K562 (cell line): ENCODE results near the gene SLC25A10. TPM values are rescaled to one million over a fixed set of nuclear protein-coding genes. Genes with fewer than 3 reads are reported as not detected.

Experiments used
- ETS2 ChIP-seq: IDR thresholded peaks from 2 replicates; pipeline ENCODE4 v1.6.1; 2016; ENCODE audit warnings: borderline replicate concordance, missing genetic modification characterization, mild to moderate bottlenecking, moderate library complexity, missing compliant biosample characterization; ENCODE audit not compliant: poor library complexity, severe bottlenecking
- GABPA ChIP-seq: fragments of 200-800 bp; sonication (Bioruptor generic); conservative IDR thresholded peaks from 2 replicates; pipeline ENCODE4 v1.6.1; 2016; ENCODE audit warnings: low read depth, missing genetic modification characterization, missing compliant biosample characterization
- KDM4B ChIP-seq, 2 experiments: fragments of 450-650 bp in 1 of 2; sonication (generic) in 1 of 2; IDR thresholded peaks; 2 replicates each; pipeline ENCODE4 v1.6.1; 2016 to 2017; ENCODE audit warnings: borderline replicate concordance in 2 of 2, antibody characterized with exemption in 1 of 2, low read depth in 1 of 2, mild to moderate bottlenecking in 1 of 2
- PHF20 ChIP-seq: fragments of 450-650 bp; IDR thresholded peaks from 2 replicates; pipeline ENCODE4 v1.6.1; 2018; ENCODE audit not compliant: partially characterized antibody
- RBM22 ChIP-seq: fragments of 200-400 bp; formaldehyde crosslinking; IDR thresholded peaks from 2 replicates; pipeline ENCODE4 v1.6.1; 2018; ENCODE audit warnings: low read length, low read depth; ENCODE audit not compliant: poor library complexity, severe bottlenecking
- RBM25 ChIP-seq: fragments of 200-400 bp; formaldehyde crosslinking; IDR thresholded peaks from 2 replicates; pipeline ENCODE4 v1.6.1; 2018; ENCODE audit warnings: low read length, low read depth, moderate library complexity; ENCODE audit not compliant: severe bottlenecking
- RNF2 ChIP-seq: sonication (generic); IDR thresholded peaks from 2 replicates; pipeline ENCODE4 v1.6.1; 2016
- SMC3 ChIP-seq: conservative IDR thresholded peaks from 2 replicates; pipeline ENCODE4 v1.6.1; 2011; ENCODE audit warnings: low read depth, low read length, improper control_type of control experiment; ENCODE audit not compliant: insufficient read depth
- SP2 ChIP-seq: IDR thresholded peaks from 2 replicates; pipeline ENCODE4 v1.6.1; 2011; ENCODE audit warnings: mild to moderate bottlenecking, low read depth, low read length, moderate library complexity; ENCODE audit not compliant: poor library complexity, severe bottlenecking; ENCODE audit errors: extremely low read depth
- TEAD1 ChIP-seq, 2 experiments: fragments of 450-650 bp in 1 of 2; sonication (generic) in 1 of 2; formaldehyde crosslinking; IDR thresholded peaks; 2 replicates each; pipeline versions ENCODE4 v1.4.0 to v1.8.0; 2020 to 2022; ENCODE audit warnings: mild to moderate bottlenecking in 2 of 2, missing genetic modification reagents in 1 of 2
- YY1 ChIP-seq, 3 experiments: IDR thresholded peaks; 2 replicates each; pipeline ENCODE4 v1.6.1; 2011; ENCODE audit warnings: low read length in 2 of 3, mild to moderate bottlenecking in 2 of 3, moderate library complexity in 2 of 3, borderline replicate concordance in 1 of 3, control low read depth in 1 of 3, low read depth in 1 of 3; ENCODE audit not compliant: insufficient read depth in 3 of 3, insufficient replicate concordance in 2 of 3, control insufficient read depth in 1 of 3, insufficient read length in 1 of 3; ENCODE audit errors: extremely low read depth in 1 of 3
- polyA plus RNA-seq, 8 experiments: library from polyadenylated mRNA; depleted of rRNA in 4 of 8; stranded (reverse) in 5 of 8; unstranded in 3 of 8; fragments of >200 nt; fragmentation: Nextera tagmentation in 2 of 8; fragmentation: Illumina TruSeq in 1 of 8; extraction: Ambion mirVana in 2 of 8; extraction: Trizol in 1 of 8; gene quantifications; 2 replicates each; pipeline versions ENCODE4 v1.2.1 to v1.2.3, GENCODE V29; 2011 to 2014; ENCODE audit warnings: inconsistent platforms in 1 of 8, missing spikeins in 1 of 8
- total RNA-seq, 7 experiments: library from RNA; depleted of rRNA in 6 of 7; stranded (reverse); fragments of >200 nt in 6 of 7; fragmentation: Illumina TruSeq in 2 of 7; extraction: Trizol in 2 of 7; gene quantifications; 2 replicates each; pipeline versions ENCODE4 v1.2.1 to v1.2.3, GENCODE V29; 2011 to 2021; ENCODE audit warnings: low replicate concordance in 1 of 7
- TF ChIP-seq, protein P1 (sequence below): sonication (generic); formaldehyde crosslinking; IDR thresholded peaks from 2 replicates; pipeline ENCODE4 v1.8.1; 2023; ENCODE audit warnings: missing genetic modification reagents, mild to moderate bottlenecking, borderline replicate concordance
- TF ChIP-seq, protein P2 (sequence below): fragments of 250-450 bp; sonication (Bioruptor Pico); IDR thresholded peaks from 2 replicates; pipeline ENCODE4 v1.8.0; 2021; ENCODE audit warnings: borderline replicate concordance, mild to moderate bottlenecking, moderate library complexity; ENCODE audit not compliant: poor library complexity, severe bottlenecking
- TF ChIP-seq, protein P3 (sequence below): fragments of 450-650 bp; formaldehyde crosslinking; IDR thresholded peaks from 2 replicates; pipeline ENCODE4 v1.4.0; 2020; ENCODE audit warnings: mild to moderate bottlenecking, moderate library complexity
- TF ChIP-seq, protein P4 (sequence below): conservative IDR thresholded peaks from 2 replicates; pipeline ENCODE4 v1.6.1; 2011; ENCODE audit warnings: low read depth, mild to moderate bottlenecking, low read length; ENCODE audit not compliant: control insufficient read depth

SLC25A10 gene
- total and polyA plus RNA-seq, 9 of the 15 experiments (the other 6 are each of a cell fraction or from before 2014, with no cell fraction given): 0.10 to 85.6 (median 34.3) TPM

DNA sequence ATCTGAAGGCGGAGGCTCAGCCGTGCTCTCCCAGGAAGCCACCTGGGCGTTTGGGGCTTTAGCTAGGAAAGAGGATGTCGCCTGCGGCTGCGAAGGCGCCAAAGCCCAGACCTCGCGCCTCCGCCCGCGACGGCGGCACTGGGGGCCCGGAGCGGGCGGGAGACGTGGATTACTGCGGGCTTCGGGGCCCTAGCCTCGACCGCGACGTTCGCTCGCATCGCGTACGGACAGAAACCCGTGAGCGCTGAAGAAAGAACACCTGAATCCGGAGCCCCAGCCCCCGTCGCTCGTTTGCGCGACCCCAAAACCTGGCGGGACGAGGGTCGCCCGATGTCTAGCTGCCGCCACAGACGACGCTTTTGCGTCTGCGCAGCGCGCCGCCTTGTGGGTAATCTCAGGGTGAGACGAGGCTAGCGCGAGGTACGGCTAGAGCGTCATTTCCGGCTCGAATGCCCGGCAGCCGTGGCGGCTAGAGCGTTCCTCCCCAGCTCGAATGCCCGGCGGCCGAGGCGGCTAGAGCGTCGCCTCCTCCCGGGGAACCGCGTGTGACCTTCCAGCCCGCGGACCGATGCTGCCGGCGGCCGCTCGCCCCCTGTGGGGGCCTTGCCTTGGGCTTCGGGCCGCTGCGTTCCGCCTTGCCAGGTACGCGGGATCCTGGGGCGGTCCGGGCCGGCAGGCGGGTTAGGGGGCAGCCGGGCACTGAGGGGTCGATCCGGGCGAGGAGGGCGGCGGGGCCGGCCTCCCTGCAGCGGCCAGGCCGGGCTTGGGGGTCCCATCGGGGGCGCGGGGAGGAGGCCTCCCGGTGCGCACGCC, 8.9 kb upstream of the SLC25A10 start, which contains the start of gene MRPL12 (continued):
- TF ChIP-seq, protein P1, sequence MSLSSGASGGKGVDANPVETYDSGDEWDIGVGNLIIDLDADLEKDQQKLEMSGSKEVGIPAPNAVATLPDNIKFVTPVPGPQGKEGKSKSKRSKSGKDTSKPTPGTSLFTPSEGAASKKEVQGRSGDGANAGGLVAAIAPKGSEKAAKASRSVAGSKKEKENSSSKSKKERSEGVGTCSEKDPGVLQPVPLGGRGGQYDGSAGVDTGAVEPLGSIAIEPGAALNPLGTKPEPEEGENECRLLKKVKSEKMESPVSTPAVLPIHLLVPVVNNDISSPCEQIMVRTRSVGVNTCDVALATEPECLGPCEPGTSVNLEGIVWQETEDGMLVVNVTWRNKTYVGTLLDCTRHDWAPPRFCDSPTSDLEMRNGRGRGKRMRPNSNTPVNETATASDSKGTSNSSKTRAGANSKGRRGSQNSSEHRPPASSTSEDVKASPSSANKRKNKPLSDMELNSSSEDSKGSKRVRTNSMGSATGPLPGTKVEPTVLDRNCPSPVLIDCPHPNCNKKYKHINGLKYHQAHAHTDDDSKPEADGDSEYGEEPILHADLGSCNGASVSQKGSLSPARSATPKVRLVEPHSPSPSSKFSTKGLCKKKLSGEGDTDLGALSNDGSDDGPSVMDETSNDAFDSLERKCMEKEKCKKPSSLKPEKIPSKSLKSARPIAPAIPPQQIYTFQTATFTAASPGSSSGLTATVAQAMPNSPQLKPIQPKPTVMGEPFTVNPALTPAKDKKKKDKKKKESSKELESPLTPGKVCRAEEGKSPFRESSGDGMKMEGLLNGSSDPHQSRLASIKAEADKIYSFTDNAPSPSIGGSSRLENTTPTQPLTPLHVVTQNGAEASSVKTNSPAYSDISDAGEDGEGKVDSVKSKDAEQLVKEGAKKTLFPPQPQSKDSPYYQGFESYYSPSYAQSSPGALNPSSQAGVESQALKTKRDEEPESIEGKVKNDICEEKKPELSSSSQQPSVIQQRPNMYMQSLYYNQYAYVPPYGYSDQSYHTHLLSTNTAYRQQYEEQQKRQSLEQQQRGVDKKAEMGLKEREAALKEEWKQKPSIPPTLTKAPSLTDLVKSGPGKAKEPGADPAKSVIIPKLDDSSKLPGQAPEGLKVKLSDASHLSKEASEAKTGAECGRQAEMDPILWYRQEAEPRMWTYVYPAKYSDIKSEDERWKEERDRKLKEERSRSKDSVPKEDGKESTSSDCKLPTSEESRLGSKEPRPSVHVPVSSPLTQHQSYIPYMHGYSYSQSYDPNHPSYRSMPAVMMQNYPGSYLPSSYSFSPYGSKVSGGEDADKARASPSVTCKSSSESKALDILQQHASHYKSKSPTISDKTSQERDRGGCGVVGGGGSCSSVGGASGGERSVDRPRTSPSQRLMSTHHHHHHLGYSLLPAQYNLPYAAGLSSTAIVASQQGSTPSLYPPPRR: 0 out of 2 replicates have a peak, but pooled peaks have one; percentile 5
- TF ChIP-seq PHF20 (peak; percentile 79), SP2 (peak; percentile 98), RBM25 (no peak), TEAD1 (CRISPR knock-in tag; IDR thresholded peaks at IDR 0.05) (peak in 1 of 2 experiments; percentile 10; a peak in 1 of 4 replicates), RNF2 (peak; percentile 62; the same call in 1 of the 2 replicates), RBM22 (peak; percentile 77), KDM4B (IDR thresholded peaks at IDR 0.05; ENCODE audit: borderline replicate concordance in 2 of 2, low read depth in 1 of 2) (peak in 1 of 2 experiments; percentile 82; a peak in 1 of 4 replicates), SMC3 (no peak), YY1 (IDR thresholded peaks at IDR 0.05; ENCODE audit: borderline replicate concordance in 1 of 3, control insufficient read depth in 1 of 3, extremely low read depth in 1 of 3, insufficient read depth in 3 of 3, insufficient read length in 1 of 3, insufficient replicate concordance in 2 of 3, low read depth in 1 of 3, low read length in 2 of 3) (peak; percentile 25 to 83 (median 67)), GABPA (tag) (peak; percentile 97), ETS2 (tag) (no peak)
- TF ChIP-seq, protein P2, sequence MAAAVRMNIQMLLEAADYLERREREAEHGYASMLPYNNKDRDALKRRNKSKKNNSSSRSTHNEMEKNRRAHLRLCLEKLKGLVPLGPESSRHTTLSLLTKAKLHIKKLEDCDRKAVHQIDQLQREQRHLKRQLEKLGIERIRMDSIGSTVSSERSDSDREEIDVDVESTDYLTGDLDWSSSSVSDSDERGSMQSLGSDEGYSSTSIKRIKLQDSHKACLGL (CRISPR knock-in tag): peak; percentile 95
- TF ChIP-seq, protein P3, sequence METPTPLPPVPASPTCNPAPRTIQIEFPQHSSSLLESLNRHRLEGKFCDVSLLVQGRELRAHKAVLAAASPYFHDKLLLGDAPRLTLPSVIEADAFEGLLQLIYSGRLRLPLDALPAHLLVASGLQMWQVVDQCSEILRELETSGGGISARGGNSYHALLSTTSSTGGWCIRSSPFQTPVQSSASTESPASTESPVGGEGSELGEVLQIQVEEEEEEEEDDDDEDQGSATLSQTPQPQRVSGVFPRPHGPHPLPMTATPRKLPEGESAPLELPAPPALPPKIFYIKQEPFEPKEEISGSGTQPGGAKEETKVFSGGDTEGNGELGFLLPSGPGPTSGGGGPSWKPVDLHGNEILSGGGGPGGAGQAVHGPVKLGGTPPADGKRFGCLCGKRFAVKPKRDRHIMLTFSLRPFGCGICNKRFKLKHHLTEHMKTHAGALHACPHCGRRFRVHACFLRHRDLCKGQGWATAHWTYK (CRISPR knock-in tag): peak; percentile 73; the same call in 1 of the 2 replicates
- TF ChIP-seq, protein P4, sequence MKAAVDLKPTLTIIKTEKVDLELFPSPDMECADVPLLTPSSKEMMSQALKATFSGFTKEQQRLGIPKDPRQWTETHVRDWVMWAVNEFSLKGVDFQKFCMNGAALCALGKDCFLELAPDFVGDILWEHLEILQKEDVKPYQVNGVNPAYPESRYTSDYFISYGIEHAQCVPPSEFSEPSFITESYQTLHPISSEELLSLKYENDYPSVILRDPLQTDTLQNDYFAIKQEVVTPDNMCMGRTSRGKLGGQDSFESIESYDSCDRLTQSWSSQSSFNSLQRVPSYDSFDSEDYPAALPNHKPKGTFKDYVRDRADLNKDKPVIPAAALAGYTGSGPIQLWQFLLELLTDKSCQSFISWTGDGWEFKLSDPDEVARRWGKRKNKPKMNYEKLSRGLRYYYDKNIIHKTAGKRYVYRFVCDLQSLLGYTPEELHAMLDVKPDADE: peak; percentile 82; the same call in 1 of the 2 replicates
